AG09309 (cell line): ENCODE results near the gene GREM2.

Experiments
- DNase-seq: peaks from one replicate; pipeline ENCODE4 v3.0.0-alpha.2; 2010; ENCODE audit warnings: low read depth
- H3K4me3 ChIP-seq: 2 replicates; pipeline ENCODE4 v1.5.1; 2011; ENCODE audit warnings: mild to moderate bottlenecking, low read depth, low read length, moderate library complexity; ENCODE audit not compliant: control insufficient read depth
- TF ChIP-seq, protein P1 (sequence below): IDR thresholded peaks from 2 replicates; pipeline ENCODE4 v1.5.1; 2011; ENCODE audit warnings: mild to moderate bottlenecking, low read depth, low read length, inconsistent platforms; ENCODE audit not compliant: insufficient read depth, control insufficient read depth; ENCODE audit errors: missing control alignments

Gene GREM2

DNA sequence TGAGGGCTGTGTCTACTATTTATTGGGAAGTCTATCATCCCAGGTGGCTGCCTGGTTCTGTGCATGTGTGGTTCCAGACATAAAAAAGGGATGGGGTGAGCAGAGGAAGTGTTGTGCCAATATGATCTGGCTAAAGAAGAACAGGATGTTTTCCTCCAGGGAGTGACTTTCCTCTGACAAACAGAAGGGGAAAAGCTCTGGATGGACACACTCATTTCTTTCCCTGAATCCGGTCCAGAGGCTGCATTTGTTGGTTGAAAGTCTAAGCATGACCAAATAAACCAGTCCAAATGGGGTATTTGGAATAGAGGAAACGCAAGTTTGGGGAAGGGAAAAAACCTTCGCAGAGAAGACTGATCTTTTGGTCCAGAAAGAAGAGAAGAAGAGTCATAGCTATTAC, 12.7 kb downstream of the GREM2 start:
- TF ChIP-seq, protein P1, sequence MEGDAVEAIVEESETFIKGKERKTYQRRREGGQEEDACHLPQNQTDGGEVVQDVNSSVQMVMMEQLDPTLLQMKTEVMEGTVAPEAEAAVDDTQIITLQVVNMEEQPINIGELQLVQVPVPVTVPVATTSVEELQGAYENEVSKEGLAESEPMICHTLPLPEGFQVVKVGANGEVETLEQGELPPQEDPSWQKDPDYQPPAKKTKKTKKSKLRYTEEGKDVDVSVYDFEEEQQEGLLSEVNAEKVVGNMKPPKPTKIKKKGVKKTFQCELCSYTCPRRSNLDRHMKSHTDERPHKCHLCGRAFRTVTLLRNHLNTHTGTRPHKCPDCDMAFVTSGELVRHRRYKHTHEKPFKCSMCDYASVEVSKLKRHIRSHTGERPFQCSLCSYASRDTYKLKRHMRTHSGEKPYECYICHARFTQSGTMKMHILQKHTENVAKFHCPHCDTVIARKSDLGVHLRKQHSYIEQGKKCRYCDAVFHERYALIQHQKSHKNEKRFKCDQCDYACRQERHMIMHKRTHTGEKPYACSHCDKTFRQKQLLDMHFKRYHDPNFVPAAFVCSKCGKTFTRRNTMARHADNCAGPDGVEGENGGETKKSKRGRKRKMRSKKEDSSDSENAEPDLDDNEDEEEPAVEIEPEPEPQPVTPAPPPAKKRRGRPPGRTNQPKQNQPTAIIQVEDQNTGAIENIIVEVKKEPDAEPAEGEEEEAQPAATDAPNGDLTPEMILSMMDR = no peak
- H3K4me3 ChIP-seq = no peak overlapping the region
- no peak for DNase-seq

DNA sequence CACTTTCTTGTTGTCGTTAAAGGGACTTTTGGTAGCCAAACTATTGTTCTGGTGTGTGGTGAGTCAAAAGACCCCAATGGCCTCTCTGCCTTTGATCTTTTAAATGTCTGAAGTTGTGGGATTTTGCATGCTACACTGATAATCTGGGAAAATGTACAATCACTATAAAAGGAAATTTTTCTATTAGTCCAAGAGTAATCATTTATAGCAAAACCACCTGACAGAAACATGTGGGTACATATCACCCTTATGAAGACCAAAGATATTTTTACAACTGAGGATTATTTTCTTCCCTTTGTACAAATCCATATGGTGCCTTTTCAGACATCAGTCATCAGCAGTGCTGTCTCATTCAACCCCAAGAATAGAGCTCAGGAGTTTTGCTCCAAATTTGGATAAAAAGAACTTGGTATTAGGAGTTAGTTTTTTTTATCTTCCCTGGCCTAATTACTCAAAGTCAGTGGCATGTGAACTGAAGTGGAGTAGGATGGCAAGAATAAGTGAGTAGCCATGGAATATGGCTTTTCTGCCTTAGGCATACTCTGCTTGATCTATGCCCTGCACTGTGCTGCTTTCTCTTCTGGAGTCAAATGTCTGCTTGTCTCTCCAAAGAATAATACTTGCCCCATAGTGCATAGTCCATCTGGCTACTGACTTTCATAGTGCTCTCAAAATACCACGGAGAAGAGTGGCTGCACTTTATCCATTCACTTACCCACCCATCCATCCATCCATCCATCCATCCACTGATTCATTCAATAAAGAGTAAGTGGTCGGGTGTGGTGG, 13.5 kb downstream of the GREM2 start:
- H3K4me3 ChIP-seq = no peak overlapping the region
- no peak for DNase-seq
- TF ChIP-seq, protein P1 = no peak

DNA sequence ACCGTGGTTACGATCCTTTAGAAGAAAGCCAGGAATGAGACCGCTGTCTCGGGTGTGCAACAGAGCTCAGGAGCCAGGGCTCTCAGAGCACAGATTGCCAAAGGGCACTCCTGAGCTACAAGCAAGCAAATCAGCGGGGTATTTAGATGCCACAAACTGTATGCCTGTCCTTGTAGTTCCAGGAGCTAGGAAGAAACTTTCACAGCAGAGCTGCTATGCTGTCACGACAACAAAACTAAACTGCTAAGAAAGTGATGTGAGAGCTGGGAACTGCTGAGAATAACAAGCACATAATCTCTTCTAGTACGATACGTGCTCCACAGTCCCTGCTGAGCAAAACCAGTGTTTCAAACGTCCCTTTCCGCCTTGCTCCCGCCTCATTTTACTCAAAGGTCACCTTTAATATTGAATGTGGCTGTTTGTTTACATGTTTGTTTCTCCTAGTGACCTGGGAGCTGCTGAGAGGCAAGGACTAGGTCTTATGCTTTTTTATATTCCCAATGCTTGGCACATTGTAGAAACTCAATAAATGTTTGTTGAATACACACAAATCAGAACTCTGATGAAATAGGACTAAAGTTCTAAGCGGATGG, 14.7 kb downstream of the GREM2 start:
- no peak for DNase-seq
- TF ChIP-seq, protein P1 = no peak
- H3K4me3 ChIP-seq = no peak overlapping the region

DNA sequence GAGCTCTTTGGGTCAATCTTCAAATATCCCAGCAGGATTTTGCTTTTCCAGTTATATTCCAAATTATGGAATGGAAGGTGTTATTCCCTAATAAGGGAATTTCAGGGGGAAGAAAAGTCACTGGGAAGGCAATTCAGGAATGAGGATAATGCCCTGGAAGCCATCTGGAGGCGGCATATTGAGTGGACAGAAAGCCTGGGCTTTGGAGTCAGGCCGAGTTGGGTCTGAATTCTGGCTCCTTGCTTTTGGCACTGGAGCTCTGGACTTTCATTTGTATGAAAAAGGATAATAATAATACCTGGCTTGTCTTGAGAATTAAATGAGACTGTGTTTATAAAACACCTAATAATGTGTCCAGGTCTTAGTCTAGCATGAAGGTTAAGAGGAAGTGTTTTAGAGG, 16.5 kb downstream of the GREM2 start:
- no peak for DNase-seq
- TF ChIP-seq, protein P1 = no peak
- H3K4me3 ChIP-seq = no peak overlapping the region

DNA sequence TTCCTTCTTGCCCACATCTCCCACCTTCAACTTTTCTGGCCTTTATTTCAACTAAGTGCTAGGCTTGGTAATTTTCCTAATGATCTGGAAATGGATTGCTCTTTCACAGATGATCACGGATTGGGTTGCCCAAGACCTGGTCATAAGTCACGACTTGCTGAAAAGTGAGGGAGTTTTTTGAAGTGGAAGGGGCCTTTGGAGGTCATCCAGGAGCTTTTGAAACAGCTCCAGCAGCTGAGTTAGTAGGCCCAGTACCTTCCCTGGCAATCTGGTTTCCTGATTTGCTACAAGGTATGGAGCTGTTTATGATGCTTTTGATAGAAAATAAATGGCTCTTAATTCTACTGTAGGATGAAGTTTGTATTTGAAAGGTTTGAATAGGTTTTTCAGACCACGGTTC, 20.4 kb downstream of the GREM2 start:
- no peak for DNase-seq
- TF ChIP-seq, protein P1 = no peak
- H3K4me3 ChIP-seq = no peak overlapping the region

DNA sequence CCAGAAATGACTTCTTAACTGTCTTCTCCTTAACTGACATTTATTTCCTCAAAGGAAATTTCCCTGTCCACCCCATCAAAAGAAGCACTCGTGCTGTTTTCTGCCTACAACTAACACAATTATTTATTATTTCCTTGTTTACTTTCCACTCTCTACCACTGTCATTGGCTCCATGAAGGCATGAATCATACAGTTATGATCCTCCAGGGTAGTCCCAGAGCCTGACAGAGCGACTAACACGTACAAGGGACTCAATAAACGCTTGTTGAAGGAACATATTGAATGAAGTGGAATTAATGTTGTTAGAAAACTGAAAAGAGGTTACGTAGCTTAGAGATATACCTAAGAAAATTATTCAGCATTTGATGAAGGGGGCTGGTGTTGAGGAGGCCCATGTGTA, 20.9 kb downstream of the GREM2 start:
- TF ChIP-seq, protein P1 = no peak
- DNase-seq = no peak
- no peak overlapping the region for H3K4me3 ChIP-seq
